ENCODE data around the gene THAP4.

The THAP4 gene

GRCh38 chr2:241608881-241609280, 28.1 kb downstream of the THAP4 start:
- TF ChIP-seq CTCF (IDR thresholded peaks at IDR 0.05; ENCODE audit: low read depth, low read length): no peak
- no peak overlapping the region for H3K4me3 ChIP-seq (ENCODE audit: low read depth, low read length)

GRCh38 chr2:241607162-241607885, 29.6 kb downstream of the THAP4 start:
- H3K4me3 ChIP-seq (ENCODE audit: low read depth, low read length): no peak overlapping the region
- TF ChIP-seq CTCF (IDR thresholded peaks at IDR 0.05; ENCODE audit: low read depth, low read length): no peak

GRCh38 chr2:241606186-241606585, 30.8 kb downstream of the THAP4 start:
- no peak for TF ChIP-seq CTCF (IDR thresholded peaks at IDR 0.05; ENCODE audit: low read depth, low read length)
- H3K4me3 ChIP-seq (ENCODE audit: low read depth, low read length): no peak overlapping the region

- H3K4me3 ChIP-seq (ENCODE audit: low read depth, low read length): no peak overlapping the region
- no peak for TF ChIP-seq CTCF (IDR thresholded peaks at IDR 0.05; ENCODE audit: low read depth, low read length)
These were observed 33.3 kb downstream of the THAP4 start for GRCh38 chr2:241603686-241604085.

GRCh38 chr2:241602720-241603119, 34.2 kb downstream of the THAP4 start:
- TF ChIP-seq CTCF (IDR thresholded peaks at IDR 0.05; ENCODE audit: low read depth, low read length): no peak
- no peak overlapping the region for H3K4me3 ChIP-seq (ENCODE audit: low read depth, low read length)

GRCh38 chr2:241601841-241602240, 35.1 kb downstream of the THAP4 start:
- no peak overlapping the region for H3K4me3 ChIP-seq (ENCODE audit: low read depth, low read length)
- no peak for TF ChIP-seq CTCF (IDR thresholded peaks at IDR 0.05; ENCODE audit: low read depth, low read length)

GRCh38 chr2:241599615-241600014, 37.3 kb downstream of the THAP4 start:
- H3K4me3 ChIP-seq (ENCODE audit: low read depth, low read length): no peak overlapping the region
- no peak for TF ChIP-seq CTCF (IDR thresholded peaks at IDR 0.05; ENCODE audit: low read depth, low read length)

Data from WI38 (cell line).